PFSK-1 (cell line): ENCODE data around the gene TOLLIP.

ENCODE experiments used
- POLR2AphosphoS5 ChIP-seq: IDR thresholded peaks from 2 replicates; pipeline ENCODE4 v1.6.1; 2012; ENCODE audit warnings: low read depth, mild to moderate bottlenecking, control low read depth, low read length, moderate library complexity
- REST ChIP-seq, 2 experiments: IDR thresholded peaks; 2 replicates each; pipeline versions ENCODE4 v1.6.1 to v1.8.0; 2011 to 2012; ENCODE audit warnings: low read depth in 2 of 2, low read length in 2 of 2, control low read depth in 1 of 2, inconsistent platforms in 1 of 2, mild to moderate bottlenecking in 1 of 2, moderate library complexity in 1 of 2; ENCODE audit not compliant: insufficient read depth in 1 of 2
- TAF1 ChIP-seq: IDR thresholded peaks from 2 replicates; pipeline ENCODE4 v1.6.1; 2012; ENCODE audit warnings: low read length, control low read depth, borderline replicate concordance; ENCODE audit not compliant: insufficient read depth

- TF ChIP-seq POLR2AphosphoS5: no peak
- TF ChIP-seq TAF1: no peak
- TF ChIP-seq REST (IDR thresholded peaks at IDR 0.05; ENCODE audit: insufficient read depth in 1 of 2, low read depth in 2 of 2, low read length in 2 of 2): no peak
These were observed 16.5 kb downstream of the TOLLIP start for GRCh38 chr11:1292644-1293618.
